Astrocyte of the spinal cord (primary cell): ENCODE measurements around the gene ITPKA.

Experiments
- DNase-seq: peaks from one replicate; pipeline ENCODE4 v3.0.0; 2011; ENCODE audit warnings: low read depth, low spot score
- H3K4me3 ChIP-seq: 2 replicates; pipeline ENCODE4 v1.5.1; 2011; ENCODE audit warnings: low read depth, mild to moderate bottlenecking, low read length, moderate library complexity
- in situ Hi-C: cut with HindIII; loops from 2 replicates; pipeline ENCODE4 v1.10.0; 2017; ENCODE audit warnings: low sequenced_read_pairs
- TF ChIP-seq, protein P1 (sequence below): IDR thresholded peaks from 2 replicates; pipeline ENCODE4 v1.5.1; 2012; ENCODE audit warnings: low read depth, mild to moderate bottlenecking, low read length, inconsistent platforms

The ITPKA gene

GRCh38 chr15:41535544-41535943 is 41.9 kb downstream of the ITPKA start:
- in situ Hi-C loops = no loop called here
- DNase-seq = no peak
- no peak overlapping the region for H3K4me3 ChIP-seq
- TF ChIP-seq, protein P1, sequence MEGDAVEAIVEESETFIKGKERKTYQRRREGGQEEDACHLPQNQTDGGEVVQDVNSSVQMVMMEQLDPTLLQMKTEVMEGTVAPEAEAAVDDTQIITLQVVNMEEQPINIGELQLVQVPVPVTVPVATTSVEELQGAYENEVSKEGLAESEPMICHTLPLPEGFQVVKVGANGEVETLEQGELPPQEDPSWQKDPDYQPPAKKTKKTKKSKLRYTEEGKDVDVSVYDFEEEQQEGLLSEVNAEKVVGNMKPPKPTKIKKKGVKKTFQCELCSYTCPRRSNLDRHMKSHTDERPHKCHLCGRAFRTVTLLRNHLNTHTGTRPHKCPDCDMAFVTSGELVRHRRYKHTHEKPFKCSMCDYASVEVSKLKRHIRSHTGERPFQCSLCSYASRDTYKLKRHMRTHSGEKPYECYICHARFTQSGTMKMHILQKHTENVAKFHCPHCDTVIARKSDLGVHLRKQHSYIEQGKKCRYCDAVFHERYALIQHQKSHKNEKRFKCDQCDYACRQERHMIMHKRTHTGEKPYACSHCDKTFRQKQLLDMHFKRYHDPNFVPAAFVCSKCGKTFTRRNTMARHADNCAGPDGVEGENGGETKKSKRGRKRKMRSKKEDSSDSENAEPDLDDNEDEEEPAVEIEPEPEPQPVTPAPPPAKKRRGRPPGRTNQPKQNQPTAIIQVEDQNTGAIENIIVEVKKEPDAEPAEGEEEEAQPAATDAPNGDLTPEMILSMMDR = no peak

- TF ChIP-seq, protein P1 = no peak
- H3K4me3 ChIP-seq = no peak overlapping the region
- no peak for DNase-seq
- in situ Hi-C loops = no loop called here
Observed at GRCh38 chr15:41536866-41537265, 43.2 kb downstream of the ITPKA start.

DNA sequence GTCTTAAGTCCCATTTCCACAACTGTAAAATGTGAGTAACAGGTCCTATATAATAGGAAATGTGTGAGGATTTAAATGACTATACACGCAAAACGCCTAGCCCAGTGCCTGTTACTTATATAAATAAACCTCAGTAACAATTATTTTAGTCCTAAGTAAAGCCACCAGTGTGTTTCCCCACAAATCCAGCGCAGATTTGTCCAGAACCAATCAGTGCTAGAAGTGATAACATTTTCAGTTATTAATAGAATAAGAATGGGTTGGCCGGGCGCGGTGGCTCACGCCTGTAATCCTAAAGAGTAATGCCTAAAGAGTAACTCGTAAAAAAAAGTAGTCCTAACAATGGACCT is 49.8 kb downstream of the ITPKA start:
- H3K4me3 ChIP-seq = peak overlapping the region; percentile 99
- TF ChIP-seq, protein P1 = no peak
- in situ Hi-C loops = no loop called here
- DNase-seq = no peak

- TF ChIP-seq, protein P1 = no peak
- DNase-seq = no peak
- in situ Hi-C loops = no loop called here
- peak overlapping the region; percentile 99 for H3K4me3 ChIP-seq
Observed at GRCh38 chr15:41544650-41545015, 51.0 kb downstream of the ITPKA start.

DNA sequence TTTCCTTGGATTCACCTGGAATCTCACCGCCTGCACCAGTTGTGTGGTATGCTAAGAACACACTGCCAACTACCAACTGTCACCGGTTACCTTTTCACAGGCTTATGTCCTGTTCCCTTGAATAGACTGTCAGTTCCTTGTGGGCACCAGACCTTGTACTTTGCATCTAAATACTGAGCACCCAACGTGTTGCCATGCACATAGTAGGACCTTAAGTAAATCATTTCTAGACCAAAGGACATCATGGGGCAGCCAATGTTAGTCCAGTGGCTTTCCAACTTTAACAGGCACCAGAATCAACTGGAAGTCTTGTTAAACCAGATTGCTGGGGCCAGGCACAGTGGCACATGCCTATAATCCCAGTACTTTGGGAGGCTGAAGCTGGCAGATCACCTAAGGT is 51.5 kb downstream of the ITPKA start:
- TF ChIP-seq, protein P1 = no peak
- in situ Hi-C loops = no loop called here
- DNase-seq = no peak
- H3K4me3 ChIP-seq = no peak overlapping the region

GRCh38 chr15:41546851-41547786 is 53.4 kb downstream of the ITPKA start:
- TF ChIP-seq, protein P1 = no peak
- in situ Hi-C loops = no loop called here
- DNase-seq = peak; percentile 44
- no peak overlapping the region for H3K4me3 ChIP-seq
